COLO668 (cell line): ENCODE data around the gene GSDME.

Experiments used
- DNase-seq: peaks from one replicate; lab custom pipeline; 2025; ENCODE audit not compliant: unreplicated experiment; lab: John Stamatoyannopoulos, UW

GSDME gene

DNA sequence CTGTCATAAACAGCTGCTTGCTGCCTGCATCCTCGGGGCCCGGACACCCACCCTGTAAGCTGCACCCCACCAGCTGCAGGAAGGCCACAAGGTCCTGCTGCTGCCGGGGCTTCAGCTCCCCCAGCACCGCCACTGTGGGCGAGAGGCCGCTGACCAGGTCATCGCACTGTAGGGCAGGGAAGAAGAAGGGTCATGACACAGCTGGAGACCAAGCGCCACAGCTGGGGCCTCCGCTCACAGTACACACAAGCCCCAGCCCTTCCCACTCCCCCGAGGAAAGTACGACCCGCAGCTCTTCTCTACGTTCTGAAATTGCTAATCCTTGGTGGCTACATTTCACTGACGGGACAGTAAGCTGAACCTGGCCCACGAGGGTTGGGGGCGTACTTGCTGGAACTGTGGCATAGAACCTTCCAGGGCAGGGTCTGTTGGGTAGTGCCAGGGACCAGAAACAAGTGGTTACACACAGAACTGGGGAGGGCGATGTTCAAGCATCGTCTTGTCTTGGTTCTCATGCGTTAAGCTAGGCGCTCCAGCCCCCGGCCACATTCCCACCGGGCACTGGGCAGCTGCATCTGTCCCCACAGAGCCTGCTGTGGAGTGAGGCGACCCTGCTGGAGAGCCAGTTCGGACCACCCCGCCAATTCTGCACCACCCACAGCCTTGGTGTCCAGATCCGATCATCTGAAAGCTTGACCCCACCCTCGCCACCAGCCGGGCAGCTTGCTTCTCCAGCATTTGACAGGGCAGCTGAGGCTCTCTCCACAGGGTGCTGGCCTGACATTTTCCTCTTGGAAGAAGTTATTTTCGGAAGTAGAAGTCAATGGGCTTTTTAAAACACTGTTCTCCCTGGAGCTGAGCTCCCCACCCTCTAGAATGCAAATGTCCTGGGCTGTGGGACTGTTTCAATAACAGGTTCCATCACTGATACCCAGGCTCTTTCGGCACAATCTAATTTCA lies 50.8 kb downstream of the GSDME start:
- no peak for DNase-seq

- no peak for DNase-seq
These were observed 51.8 kb downstream of the GSDME start for GRCh38 chr7:24705461-24705954.

DNA sequence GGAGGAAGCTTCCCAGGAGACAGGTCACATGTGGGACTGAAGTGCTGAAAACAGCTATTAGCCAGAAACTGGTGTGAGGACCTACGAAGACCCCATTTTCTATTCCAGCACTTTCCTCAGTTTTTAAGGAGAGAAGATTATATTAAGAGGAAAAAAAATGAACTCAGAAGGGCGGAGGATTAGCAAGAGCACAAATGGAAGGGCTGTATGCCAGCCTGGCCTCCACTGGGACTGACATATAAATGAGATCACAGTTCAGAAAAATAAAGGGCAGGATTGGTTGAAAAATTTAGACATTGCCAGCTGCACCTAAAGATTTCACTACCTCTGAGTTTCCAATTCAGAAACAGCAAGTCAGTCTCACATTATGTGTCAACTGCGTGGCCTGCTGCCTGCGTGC lies 53.0 kb downstream of the GSDME start:
- no peak for DNase-seq

DNA sequence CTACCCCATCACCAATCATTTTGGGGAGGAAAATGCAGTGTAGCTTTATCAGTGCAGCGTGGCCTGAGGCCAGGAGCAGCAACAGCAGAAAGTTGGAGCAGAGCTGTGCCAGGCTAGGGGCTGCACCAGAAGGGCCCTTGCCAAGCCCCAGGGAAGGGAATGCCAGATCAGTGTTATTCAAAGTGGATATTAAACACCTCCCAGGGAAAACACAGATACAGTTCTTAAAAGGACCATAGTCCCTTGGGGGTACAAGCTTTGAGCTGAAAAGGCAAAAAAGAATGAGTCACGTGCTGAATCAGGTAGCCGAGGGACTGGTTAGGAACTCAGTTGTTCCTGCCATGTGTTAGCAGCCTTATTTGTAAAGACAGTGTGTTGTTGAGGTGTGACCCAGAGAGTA lies 54.0 kb downstream of the GSDME start:
- DNase-seq, result no peak

DNA sequence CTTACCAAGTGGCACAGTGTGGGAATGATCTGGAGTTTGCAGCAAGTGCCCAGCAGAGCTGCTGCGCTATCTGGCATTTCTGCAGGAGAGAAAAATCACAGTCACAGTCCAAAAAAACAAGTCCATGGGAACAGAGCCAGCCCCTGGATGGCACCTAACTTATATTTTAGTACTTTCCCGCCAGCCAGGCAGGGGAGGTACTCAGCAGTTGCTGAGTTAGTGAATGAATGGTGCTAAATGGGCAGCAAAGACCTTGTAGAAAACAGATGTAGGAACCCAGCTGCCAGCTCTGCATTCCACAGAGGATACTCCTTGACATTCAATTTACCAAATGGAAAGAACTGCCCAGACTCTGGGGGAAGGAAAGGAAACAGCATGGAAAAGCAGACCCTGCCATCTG lies 54.5 kb downstream of the GSDME start:
- no peak for DNase-seq

- no peak for DNase-seq
These were observed 55.7 kb downstream of the GSDME start for GRCh38 chr7:24701261-24702235.

- no peak for DNase-seq
These were observed 56.6 kb downstream of the GSDME start for GRCh38 chr7:24700521-24701260.

DNA sequence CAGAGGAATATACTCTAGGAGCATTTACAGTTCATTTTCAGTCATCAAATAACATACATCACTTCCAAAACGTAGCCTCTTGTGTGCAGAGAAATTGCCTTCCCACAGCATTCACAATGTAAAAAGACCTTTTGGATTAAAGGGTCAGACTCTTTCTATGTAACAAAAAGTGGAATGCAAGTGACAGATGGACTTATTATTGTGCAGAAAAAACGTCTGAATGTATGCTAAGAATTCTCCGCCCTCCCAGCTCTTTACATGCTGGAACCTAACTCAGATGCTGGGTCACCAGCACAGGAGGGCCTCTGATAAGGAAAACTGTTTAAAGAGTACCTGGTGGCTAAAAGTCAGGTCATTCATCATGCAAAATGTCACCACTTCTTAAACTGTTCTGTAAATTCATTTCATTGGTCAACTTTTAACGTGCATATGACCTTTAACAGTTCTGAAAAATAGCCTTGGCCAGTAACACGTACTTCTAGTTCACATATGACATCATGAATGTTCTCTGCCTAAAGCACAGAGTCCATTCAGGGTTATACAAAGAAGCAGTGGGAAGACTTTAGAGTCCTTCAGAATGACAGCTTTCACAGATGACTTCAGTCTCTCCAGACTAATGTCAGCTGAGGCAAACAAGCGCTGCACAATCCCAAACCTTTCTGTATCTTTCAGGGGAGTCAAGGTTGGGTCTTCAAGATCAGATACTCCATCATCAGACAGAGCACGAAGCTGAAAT lies 58.6 kb downstream of the GSDME start:
- DNase-seq, result no peak

- no peak for DNase-seq
These were observed 59.8 kb downstream of the GSDME start for GRCh38 chr7:24697416-24697815.

DNA sequence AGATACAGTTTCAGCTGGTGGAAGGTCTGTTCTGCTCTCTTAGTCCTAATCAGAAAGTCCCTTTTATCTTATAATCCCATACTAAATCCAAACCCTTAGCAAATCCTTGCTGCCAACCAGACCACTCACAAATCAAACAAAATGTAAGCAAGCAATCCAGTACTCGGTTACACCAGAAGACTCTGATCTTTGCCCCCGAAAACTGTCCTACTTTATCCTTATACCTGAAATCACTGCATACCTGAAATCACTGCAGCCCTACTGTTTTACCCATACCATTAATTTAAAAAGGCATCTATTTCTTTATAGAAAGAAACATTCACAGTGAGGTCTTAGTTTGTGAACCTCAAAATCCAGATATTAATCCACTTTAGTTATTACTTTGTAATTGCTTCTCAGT lies 64.7 kb downstream of the GSDME start:
- no peak for DNase-seq

GRCh38 chr7:24690251-24690650 lies 67.0 kb downstream of the GSDME start:
- DNase-seq, result no peak

DNA sequence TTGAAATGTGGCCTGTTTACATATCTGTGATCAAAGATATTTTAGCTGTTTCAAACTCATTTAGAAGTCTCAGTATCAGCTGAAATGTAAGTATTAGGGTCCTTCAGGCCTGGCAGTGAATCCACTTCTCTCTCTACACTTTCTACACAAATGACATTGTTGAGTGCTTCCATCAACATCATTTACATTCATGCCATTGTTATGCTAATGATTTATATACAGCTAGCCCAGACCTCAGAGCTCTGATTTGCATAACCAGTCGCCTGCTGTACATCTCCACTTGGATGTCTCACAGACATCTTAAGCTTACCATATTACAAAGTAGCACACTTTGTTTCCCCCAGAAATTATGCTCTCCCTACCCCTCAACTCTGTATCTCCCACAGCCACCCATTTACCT lies 71.6 kb downstream of the GSDME start:
- DNase-seq, result no peak

GRCh38 chr7:24670782-24671181 lies 86.5 kb downstream of the GSDME start:
- no peak for DNase-seq

- DNase-seq, result no peak
These were observed 87.2 kb downstream of the GSDME start for GRCh38 chr7:24669971-24670591.

DNA sequence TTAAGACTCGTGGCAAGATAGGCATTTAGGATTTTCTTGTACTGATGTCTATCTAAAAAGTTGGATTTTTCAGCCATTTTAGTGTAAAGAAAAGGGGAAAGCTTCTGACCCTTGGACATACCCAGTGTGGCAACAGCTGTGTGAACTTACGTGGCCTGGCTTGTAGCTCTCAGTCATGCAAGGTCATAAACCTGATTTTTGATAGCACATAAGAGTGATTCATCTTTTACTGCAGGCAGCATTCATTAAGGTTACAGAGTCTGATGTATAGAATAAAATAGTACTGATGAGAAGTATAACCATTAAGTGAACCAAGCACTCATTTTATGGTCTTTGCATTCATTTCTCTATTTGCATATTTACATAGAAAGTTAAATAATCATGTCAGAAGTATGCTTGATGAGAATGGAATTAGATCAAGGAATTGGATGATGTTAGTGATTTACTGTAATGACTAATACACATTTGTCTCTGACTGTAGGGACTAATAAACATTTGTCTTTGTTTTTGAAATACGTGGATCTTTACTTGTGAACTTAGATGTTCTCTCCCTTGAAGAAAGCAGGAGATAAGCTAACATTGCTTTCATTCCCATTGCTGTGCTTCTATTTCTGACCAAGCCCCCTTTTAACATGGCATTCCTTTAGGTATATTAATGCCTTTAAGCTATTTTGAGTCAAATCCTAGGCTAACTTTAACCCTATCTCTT lies 88.2 kb downstream of the GSDME start:
- DNase-seq, result no peak

DNA sequence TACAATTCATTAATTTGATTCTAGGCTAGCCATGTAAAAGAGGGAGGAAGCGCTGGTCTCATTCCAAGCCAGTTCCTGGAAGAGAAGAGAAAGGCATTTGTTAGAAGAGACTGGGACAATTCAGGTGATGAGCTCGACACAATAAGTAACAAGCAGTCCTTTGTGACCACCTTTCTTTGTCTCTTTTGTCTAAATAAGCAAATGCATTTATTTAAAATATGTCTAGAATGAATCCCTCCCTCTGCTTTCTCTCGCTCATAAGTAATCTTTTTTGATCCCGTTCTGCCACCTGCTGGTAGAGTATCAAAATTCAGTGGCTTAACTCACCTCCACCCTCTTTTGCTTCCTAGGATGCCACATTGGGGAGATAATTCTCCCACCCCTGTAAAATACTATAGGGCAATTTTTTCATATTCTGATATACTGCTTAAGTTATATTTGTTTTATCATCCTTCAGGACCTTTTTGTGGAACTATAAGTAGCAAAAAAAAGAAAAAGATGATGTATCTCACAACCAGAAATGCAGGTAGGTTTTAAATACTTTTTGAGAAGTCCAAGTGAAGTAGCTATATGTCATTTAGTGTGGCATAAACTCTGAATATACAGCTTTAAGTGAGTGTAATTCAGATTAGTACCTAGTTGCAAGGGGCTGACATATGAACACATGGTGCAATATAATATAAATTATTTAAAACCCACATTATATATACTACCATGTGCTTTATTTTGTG lies 91.5 kb downstream of the GSDME start:
- peak; percentile 67 for DNase-seq

DNA sequence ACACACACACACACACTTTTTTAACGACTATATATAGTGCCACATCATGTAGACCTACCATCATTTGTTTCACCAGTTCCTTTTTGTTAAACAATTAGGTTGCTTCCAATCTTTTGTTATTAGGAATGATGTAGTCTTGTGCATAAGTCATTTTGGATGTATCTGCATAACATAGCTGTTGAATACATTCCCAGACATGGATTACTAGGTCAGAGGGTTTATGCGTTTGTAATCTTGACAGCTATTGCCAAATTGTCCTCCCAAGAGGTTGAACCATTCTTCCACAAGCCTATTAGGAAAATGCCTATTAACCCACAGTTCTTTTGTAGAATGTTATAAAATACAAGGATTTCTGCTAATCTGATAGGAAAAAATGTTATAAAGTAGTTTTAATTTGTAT lies 96.7 kb downstream of the GSDME start:
- no peak for DNase-seq

DNA sequence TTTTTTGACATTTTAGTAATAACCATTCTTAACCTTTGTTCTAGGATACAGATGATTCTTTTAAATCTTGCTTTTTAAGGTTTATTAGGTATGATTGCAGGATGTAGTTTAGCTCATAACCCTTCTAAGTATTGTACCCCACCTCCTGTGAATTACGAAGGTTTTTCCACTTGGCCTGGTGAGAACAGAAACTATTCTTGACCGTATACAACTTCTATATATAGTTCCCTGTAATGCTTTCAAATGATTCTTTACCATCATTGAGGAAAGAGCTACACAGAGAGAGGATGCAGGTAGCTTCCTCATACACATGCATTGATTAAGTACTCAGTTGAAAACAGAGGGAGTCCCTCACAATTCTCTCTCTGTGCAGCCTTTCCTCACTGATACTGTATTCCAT lies 97.8 kb downstream of the GSDME start:
- DNase-seq, result no peak
